HG02642 (cell line): ENCODE measurements around the gene COL3A1.

Source experiments
- ATAC-seq: cut with Tn5 transposase; IDR thresholded peaks from one replicate; pipeline ENCODE4 v1.9.1; 2021; ENCODE audit warnings: mild to moderate bottlenecking; ENCODE audit not compliant: unreplicated experiment, poor library complexity

The COL3A1 gene

GRCh38 chr2:189013671-189014448, 39.7 kb downstream of the COL3A1 start:
- no peak for ATAC-seq

GRCh38 chr2:189014449-189015138, 40.4 kb downstream of the COL3A1 start:
- ATAC-seq: no peak

GRCh38 chr2:189015359-189015758, 41.2 kb downstream of the COL3A1 start:
- no peak for ATAC-seq

- ATAC-seq: no peak
These were observed 42.2 kb downstream of the COL3A1 start for GRCh38 chr2:189016311-189016861.

GRCh38 chr2:189018631-189019030, 44.5 kb downstream of the COL3A1 start:
- ATAC-seq: no peak

- ATAC-seq: no peak
These were observed 46.0 kb downstream of the COL3A1 start for GRCh38 chr2:189020179-189020578.

- ATAC-seq: no peak
These were observed 47.9 kb downstream of the COL3A1 start for GRCh38 chr2:189022053-189022481.

- ATAC-seq: no peak
These were observed 48.3 kb downstream of the COL3A1 start for GRCh38 chr2:189022492-189022891.

- no peak for ATAC-seq
These were observed 50.9 kb downstream of the COL3A1 start for GRCh38 chr2:189024901-189025618.

GRCh38 chr2:189037518-189037917, 63.3 kb downstream of the COL3A1 start:
- no peak for ATAC-seq

GRCh38 chr2:189045836-189046235, 71.7 kb downstream of the COL3A1 start:
- ATAC-seq: no peak

GRCh38 chr2:189046320-189046719, 72.1 kb downstream of the COL3A1 start:
- no peak for ATAC-seq

- ATAC-seq: no peak
These were observed 73.2 kb downstream of the COL3A1 start for GRCh38 chr2:189047171-189047888.

- ATAC-seq: no peak
These were observed 74.0 kb downstream of the COL3A1 start for GRCh38 chr2:189048189-189048588.

- no peak for ATAC-seq
These were observed 75.6 kb downstream of the COL3A1 start for GRCh38 chr2:189049709-189050164.

- ATAC-seq: no peak
These were observed 76.1 kb downstream of the COL3A1 start for GRCh38 chr2:189050165-189050712.

GRCh38 chr2:189056200-189057106, 82.3 kb downstream of the COL3A1 start:
- ATAC-seq: no peak

GRCh38 chr2:189057316-189057715, 83.1 kb downstream of the COL3A1 start:
- ATAC-seq: no peak
